ENCODE results near the gene SELENOP.
"Not testable (repeated sequence)": the region's sequence is repeated elsewhere in the genome, so short reads cannot be mapped to it uniquely, and the experiment has no call there.

The SELENOP gene

DNA sequence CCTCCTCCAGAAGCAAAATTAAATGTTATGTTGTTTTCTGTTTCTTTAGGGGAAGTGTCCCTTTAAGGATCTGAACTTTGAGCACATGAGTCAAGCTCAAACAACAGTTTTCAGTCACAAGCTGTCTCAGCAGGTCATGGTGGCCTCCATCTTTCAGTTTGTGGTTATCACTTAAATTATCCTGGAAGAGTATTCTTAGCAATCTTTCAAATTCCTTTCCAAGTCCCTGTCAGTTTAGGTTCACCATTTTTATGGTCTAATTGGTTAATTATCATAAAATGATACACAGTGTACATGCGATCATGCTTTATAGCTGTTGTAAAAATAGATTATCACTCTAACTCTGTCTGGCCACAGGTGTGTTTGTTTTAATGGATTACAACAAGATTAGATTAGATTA lies 43.1 kb upstream of the SELENOP start:
- no peak for DNase-seq (ENCODE audit: low read depth, low spot score)
- TF ChIP-seq, protein P1, sequence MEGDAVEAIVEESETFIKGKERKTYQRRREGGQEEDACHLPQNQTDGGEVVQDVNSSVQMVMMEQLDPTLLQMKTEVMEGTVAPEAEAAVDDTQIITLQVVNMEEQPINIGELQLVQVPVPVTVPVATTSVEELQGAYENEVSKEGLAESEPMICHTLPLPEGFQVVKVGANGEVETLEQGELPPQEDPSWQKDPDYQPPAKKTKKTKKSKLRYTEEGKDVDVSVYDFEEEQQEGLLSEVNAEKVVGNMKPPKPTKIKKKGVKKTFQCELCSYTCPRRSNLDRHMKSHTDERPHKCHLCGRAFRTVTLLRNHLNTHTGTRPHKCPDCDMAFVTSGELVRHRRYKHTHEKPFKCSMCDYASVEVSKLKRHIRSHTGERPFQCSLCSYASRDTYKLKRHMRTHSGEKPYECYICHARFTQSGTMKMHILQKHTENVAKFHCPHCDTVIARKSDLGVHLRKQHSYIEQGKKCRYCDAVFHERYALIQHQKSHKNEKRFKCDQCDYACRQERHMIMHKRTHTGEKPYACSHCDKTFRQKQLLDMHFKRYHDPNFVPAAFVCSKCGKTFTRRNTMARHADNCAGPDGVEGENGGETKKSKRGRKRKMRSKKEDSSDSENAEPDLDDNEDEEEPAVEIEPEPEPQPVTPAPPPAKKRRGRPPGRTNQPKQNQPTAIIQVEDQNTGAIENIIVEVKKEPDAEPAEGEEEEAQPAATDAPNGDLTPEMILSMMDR (IDR thresholded peaks at IDR 0.05; ENCODE audit: insufficient read depth, low read length, missing control alignments) = no peak
- ChIA-PET CTCF (no interaction called here), POLR2A (no interaction called here)
- no peak overlapping the region for H3K4me3 ChIP-seq (ENCODE audit: low read depth, low read length)

DNA sequence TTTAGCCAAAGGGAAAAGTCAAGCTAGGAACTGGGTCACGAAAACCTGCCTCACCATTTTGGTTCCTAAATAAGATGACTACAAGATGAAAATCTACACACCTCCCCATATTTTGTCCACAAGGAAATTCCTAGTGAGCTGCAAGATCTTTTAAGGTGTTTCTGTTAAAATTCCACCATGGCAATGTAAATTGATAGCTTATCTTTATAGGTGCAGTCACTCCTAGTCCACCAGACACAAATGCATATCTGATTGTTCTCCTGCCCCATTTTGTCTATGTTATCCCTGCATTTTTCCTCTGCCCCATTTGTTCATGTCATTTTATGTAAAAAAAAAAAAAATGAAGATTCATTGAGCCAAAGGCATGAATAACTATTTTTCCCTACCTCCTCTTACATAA lies 41.1 kb upstream of the SELENOP start:
- POLR2A ChIA-PET = no interaction called here
- CTCF ChIA-PET = interaction anchor here (1.1 kb wide), 1 partner anchor 37 kb away, joined by 3 read pairs; no protein-coding TSS in a partner anchor
- H3K4me3 ChIP-seq (ENCODE audit: low read depth, low read length) = no peak overlapping the region
- TF ChIP-seq, protein P1 (IDR thresholded peaks at IDR 0.05; ENCODE audit: insufficient read depth, low read length, missing control alignments) = no peak
- no peak for DNase-seq (ENCODE audit: low read depth, low spot score)

DNA sequence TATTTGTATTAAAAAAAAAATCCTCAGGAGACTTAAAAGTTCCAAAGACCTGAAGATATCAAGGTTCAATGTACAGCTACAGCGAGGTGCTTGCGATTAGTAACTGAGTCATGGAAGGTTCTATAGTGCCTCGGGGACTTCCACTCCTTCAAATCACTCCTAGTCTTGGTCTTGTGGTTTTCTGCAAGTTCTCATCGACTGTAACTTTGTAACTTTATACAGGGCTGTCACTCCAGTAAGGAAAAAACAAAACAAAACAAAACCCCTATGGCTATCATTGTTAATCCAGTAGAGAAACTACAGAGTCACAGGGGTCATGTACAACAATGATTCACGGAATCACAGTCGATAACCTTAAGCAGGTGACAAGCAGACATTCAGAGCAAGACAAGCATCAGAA lies 39.8 kb upstream of the SELENOP start:
- H3K4me3 ChIP-seq (ENCODE audit: low read depth, low read length) = no peak overlapping the region
- DNase-seq (ENCODE audit: low read depth, low spot score) = no peak
- ChIA-PET POLR2A (no interaction called here), CTCF (no interaction called here)
- TF ChIP-seq, protein P1 (IDR thresholded peaks at IDR 0.05; ENCODE audit: insufficient read depth, low read length, missing control alignments) = no peak

DNA sequence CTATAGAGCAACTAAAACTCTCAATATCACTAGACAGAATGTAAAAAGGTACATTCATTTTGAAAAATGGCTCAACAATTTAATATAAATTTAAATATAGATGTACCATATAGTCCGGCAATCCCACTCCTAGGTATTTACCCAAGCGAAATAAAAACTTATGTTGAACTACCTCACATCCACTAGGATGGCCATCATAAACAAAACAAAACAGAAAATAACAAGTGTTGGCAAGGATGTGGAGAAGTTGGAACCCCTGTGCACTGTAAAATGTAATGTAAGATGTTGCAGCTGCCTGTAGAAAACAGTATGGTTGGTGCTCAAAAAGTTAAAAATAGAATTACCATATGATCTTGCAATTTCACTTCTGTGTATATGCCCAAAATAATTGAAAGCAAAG lies 36.9 kb upstream of the SELENOP start:
- TF ChIP-seq, protein P1 (IDR thresholded peaks at IDR 0.05; ENCODE audit: insufficient read depth, low read length, missing control alignments) = no peak
- CTCF ChIA-PET = no interaction called here
- POLR2A ChIA-PET = no interaction called here
- no peak overlapping the region for H3K4me3 ChIP-seq (ENCODE audit: low read depth, low read length)
- DNase-seq (ENCODE audit: low read depth, low spot score) = no peak

DNA sequence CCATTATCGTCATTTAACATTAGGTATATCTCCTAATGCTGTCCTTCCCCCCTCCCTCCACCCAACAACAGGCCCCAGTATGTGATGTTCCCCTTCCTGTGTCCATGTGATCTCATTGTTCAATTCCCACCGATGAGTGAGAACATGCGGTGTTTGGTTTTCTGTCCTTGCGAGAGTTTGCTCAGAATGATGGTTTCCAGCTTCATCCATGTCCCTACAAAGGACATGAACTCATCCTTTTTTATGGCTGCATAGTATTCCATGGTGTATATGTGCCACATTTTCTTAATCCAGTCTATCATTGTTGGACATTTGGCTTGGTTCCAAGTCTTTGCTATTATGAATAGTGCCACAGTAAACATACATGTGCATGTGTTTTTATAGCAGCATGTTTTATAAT lies 32.7 kb upstream of the SELENOP start:
- DNase-seq (ENCODE audit: low read depth, low spot score); H3K4me3 ChIP-seq (ENCODE audit: low read depth, low read length); POLR2A ChIA-PET; CTCF ChIA-PET: not testable (repeated sequence)

DNA sequence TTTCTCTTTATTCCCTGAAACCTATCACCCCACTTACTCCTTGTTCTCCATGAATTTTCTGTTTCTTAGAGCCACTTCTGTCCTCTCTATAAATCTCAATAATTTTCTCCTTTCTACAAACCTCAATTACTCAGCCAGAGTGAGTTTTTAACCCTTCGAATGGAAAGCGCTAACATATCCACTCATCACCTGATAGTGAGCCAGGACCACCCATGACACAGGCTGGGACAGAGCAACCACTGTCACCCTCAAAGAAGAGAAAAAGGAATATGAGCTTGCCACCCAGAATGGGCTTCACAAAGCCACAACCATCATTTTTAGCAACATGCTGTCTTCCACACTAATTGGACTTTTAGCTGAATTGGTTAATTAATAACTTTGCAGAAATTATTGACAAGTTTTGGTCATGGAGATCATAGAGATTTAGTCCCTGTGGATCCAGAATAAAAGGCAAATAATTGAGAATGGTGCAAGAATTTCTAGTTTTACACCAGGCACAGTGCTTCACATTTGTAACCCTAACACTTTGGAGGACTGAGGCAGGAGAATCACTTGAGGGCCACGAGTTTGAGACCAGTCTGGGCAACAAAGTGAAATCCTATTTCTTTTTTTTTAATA lies 32.1 kb upstream of the SELENOP start:
- no peak overlapping the region for H3K4me3 ChIP-seq (ENCODE audit: low read depth, low read length)
- DNase-seq (ENCODE audit: low read depth, low spot score) = no peak
- ChIA-PET CTCF (no interaction called here), POLR2A (no interaction called here)
- TF ChIP-seq, protein P1 (IDR thresholded peaks at IDR 0.05; ENCODE audit: insufficient read depth, low read length, missing control alignments) = no peak

DNA sequence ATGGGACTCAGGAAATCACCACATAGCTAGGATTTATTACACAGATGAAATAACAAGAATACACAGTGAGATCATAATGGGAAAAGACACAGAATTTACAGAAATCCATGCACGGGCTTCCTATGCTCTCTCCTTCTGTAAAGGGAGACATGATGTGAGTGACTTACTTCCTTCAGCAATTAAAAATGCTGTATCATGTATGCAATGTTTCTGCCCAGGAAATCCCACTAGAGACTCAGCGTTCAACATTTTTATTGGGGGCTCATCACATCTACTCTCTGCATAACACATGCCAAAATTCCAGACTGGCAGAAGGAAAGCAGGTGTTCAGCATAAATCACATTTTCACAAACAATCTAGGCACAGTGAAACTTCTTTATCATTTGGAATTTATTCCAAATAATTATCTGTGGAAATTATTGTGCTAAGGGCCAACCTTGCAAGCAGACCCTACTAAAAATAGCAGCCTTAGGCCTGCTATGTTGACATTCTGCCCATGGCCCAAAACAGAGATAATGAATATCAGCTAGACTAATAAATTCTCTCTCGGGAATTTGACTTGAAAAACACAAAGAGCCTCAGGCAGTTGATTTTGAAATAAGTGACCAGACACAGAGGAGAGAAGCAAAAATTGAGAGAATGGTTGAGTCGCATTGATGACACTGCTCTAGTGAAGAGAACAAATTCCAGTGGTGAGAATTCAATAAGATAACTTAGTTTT lies 31.4 kb upstream of the SELENOP start:
- POLR2A ChIA-PET = no interaction called here
- H3K4me3 ChIP-seq (ENCODE audit: low read depth, low read length) = no peak overlapping the region
- TF ChIP-seq, protein P1 (IDR thresholded peaks at IDR 0.05; ENCODE audit: insufficient read depth, low read length, missing control alignments) = no peak
- DNase-seq (ENCODE audit: low read depth, low spot score) = no peak
- CTCF ChIA-PET = no interaction called here
